ENCODE data around the gene S100A14.

The S100A14 gene

GRCh38 chr1:153616917-153617311 is 789 bp upstream of the S100A14 start:
- Mint-ChIP-seq H3K27me3 (ENCODE audit: low read depth) (no peaks in the 10 kb centered on the region), H3K9me3 (no peaks in the 10 kb centered on the region), H3K36me3 (ENCODE audit: low read depth) (no peaks in the 10 kb centered on the region), H3K27ac (peak overlapping the region; percentile 59), H3K4me3 (no peak overlapping the region), H3K4me1 (ENCODE audit: low read depth) (peaks cover 7% of the 10 kb centered on the region)
- no peak for DNase-seq (ENCODE audit: low spot score)

DNA sequence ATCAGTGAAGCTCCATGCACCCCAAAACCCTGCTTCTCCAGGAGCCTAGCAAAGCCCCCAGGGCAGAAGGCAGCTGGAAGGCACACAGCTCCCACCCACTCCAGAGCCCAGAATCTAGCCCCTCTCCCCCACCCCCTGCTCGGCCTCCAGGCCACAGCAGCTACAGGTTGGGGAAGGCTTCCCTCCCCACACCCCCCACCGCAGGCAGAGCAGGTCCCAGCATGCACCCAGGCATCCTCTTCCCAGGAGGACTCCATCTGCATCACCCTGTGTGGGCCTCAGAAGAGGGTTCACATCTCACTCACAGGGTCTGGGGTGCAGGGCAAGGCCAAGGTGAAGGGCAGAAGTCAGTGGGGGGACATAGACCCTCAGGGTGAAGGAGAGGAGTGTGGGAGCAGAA is 719 bp downstream of the S100A14 start:
- Mint-ChIP-seq H3K27ac (no peak overlapping the region), H3K9me3 (no peaks in the 10 kb centered on the region), H3K4me1 (ENCODE audit: low read depth) (peaks cover 7% of the 10 kb centered on the region), H3K36me3 (ENCODE audit: low read depth) (no peaks in the 10 kb centered on the region), H3K27me3 (ENCODE audit: low read depth) (no peaks in the 10 kb centered on the region), H3K4me3 (no peak overlapping the region)
- no peak for DNase-seq (ENCODE audit: low spot score)

DNA sequence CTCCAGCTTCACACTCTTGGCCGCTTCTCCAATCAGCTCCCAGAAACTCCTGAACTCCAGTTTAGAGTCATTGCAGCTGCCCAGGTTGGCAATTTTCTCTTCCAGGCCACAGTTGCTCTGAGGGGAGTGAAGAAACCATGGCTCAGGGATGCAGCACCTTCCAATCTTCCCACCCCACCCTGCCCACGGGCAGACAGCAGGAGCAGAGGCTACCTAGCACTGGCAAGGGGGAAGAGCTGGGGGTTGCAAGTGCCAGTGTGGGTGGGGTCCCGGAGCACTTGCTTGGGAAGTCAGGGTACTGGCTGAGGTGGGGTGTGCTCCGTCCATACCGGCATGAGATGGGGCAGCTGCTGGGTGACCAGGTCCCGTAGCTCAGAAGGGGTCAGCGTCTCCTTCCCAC is 1.2 kb downstream of the S100A14 start:
- no peaks in the 10 kb centered on the region for H3K36me3 Mint-ChIP-seq (ENCODE audit: low read depth)
- no peaks in the 10 kb centered on the region for H3K27me3 Mint-ChIP-seq (ENCODE audit: low read depth)
- H3K4me3 Mint-ChIP-seq = no peak overlapping the region
- DNase-seq (ENCODE audit: low spot score) = no peak
- H3K4me1 Mint-ChIP-seq (ENCODE audit: low read depth) = peaks cover 7% of the 10 kb centered on the region
- no peak overlapping the region for H3K27ac Mint-ChIP-seq
- H3K9me3 Mint-ChIP-seq = no peaks in the 10 kb centered on the region

- no peak for DNase-seq (ENCODE audit: low spot score)
- no peaks in the 10 kb centered on the region for H3K27me3 Mint-ChIP-seq (ENCODE audit: low read depth)
- no peaks in the 10 kb centered on the region for H3K9me3 Mint-ChIP-seq
- H3K27ac Mint-ChIP-seq = no peak overlapping the region
- no peaks in the 10 kb centered on the region for H3K36me3 Mint-ChIP-seq (ENCODE audit: low read depth)
- H3K4me1 Mint-ChIP-seq (ENCODE audit: low read depth) = peaks cover 7% of the 10 kb centered on the region
- no peak overlapping the region for H3K4me3 Mint-ChIP-seq
Measured at GRCh38 chr1:153614189-153614900, 1.8 kb downstream of the S100A14 start.

- no peak overlapping the region for H3K27ac Mint-ChIP-seq
- no peaks in the 10 kb centered on the region for H3K27me3 Mint-ChIP-seq (ENCODE audit: low read depth)
- H3K9me3 Mint-ChIP-seq = no peaks in the 10 kb centered on the region
- H3K36me3 Mint-ChIP-seq (ENCODE audit: low read depth) = no peaks in the 10 kb centered on the region
- DNase-seq (ENCODE audit: low spot score) = no peak
- no peak overlapping the region for H3K4me3 Mint-ChIP-seq
- H3K4me1 Mint-ChIP-seq (ENCODE audit: low read depth) = peaks cover 7% of the 10 kb centered on the region
Measured at GRCh38 chr1:153613406-153613805, 2.7 kb downstream of the S100A14 start.

GRCh38 chr1:153612755-153613331 is 3.3 kb downstream of the S100A14 start, which contains the start of gene S100A16:
S100A16 (minus strand) TSS chr1:153613137; CDS start chr1:153608151, 4,986 bp downstream.
- peaks cover 4% of the 10 kb centered on the region for H3K4me1 Mint-ChIP-seq (ENCODE audit: low read depth)
- H3K4me3 Mint-ChIP-seq = no peak within 1 kb of the TSS
- no peaks in the 10 kb centered on the region for H3K27me3 Mint-ChIP-seq (ENCODE audit: low read depth)
- DNase-seq (ENCODE audit: low spot score) = no peak
- H3K9me3 Mint-ChIP-seq = no peaks in the 10 kb centered on the region
- no peak within 1 kb of the TSS for H3K27ac Mint-ChIP-seq
- H3K36me3 Mint-ChIP-seq (ENCODE audit: low read depth) = no peaks in the 10 kb centered on the region

DNA sequence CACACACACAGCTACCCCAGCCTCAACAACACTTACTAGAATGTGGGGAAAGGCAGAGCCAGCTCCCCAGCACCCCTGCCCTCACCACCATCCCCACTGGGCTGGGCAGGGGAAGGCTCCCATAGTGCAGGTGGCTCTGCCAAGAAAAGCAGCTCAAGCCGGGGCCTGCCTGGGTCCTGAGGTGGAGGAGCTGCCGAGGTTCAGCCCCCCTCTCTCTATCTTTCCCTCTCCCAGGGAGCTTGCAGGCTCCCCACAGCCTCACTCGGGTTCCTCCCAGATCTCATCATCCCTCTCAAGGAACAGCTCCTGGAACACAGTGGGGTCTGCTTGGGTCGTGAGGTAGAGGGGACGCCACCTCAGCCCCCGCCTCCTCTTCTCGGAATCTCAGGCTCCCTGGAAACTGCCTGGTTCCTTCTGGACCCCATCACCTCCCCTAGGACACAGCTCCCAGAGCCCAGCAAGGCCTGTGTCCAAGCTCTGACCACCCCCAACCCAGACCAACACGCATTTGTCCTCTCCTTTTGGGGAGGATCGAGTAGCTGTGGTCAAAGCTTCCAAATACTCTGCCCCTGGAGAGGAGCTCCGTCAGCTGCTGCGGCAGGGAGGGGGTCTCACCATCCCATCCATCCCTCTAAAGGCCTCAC is 3.9 kb downstream of the S100A14 start:
- no peaks in the 10 kb centered on the region for H3K36me3 Mint-ChIP-seq (ENCODE audit: low read depth)
- no peak overlapping the region for H3K27ac Mint-ChIP-seq
- H3K4me1 Mint-ChIP-seq (ENCODE audit: low read depth) = no peaks in the 10 kb centered on the region
- H3K9me3 Mint-ChIP-seq = no peaks in the 10 kb centered on the region
- H3K4me3 Mint-ChIP-seq = no peak overlapping the region
- no peaks in the 10 kb centered on the region for H3K27me3 Mint-ChIP-seq (ENCODE audit: low read depth)
- no peak for DNase-seq (ENCODE audit: low spot score)

DNA sequence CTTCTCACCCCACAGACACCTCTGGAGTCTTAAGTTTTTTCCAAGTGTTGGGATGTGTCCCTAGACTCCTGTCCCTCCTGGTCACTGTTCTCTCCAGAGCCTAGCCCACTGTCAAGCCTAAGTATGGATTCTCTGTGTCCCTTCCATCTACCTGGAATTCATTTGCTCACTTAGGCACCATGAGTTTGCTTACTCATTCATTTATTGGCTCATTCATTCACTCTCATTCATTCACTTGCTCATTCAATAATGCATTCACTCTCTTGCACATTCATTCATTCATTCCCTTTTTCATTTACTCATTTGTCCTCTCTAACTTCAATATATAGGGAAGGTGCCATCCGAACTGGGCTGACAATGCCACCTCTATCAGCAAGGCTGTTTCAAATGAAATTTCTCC is 4.8 kb downstream of the S100A14 start:
- no peak overlapping the region for H3K27ac Mint-ChIP-seq
- no peak for DNase-seq (ENCODE audit: low spot score)
- no peaks in the 10 kb centered on the region for H3K4me1 Mint-ChIP-seq (ENCODE audit: low read depth)
- no peaks in the 10 kb centered on the region for H3K36me3 Mint-ChIP-seq (ENCODE audit: low read depth)
- H3K4me3 Mint-ChIP-seq = no peak overlapping the region
- no peaks in the 10 kb centered on the region for H3K27me3 Mint-ChIP-seq (ENCODE audit: low read depth)
- H3K9me3 Mint-ChIP-seq = no peaks in the 10 kb centered on the region

GRCh38 chr1:153610811-153611301 is 5.3 kb downstream of the S100A14 start:
- no peak for DNase-seq (ENCODE audit: low spot score)
- Mint-ChIP-seq H3K36me3 (ENCODE audit: low read depth) (no peaks in the 10 kb centered on the region), H3K27me3 (ENCODE audit: low read depth) (no peaks in the 10 kb centered on the region), H3K9me3 (no peaks in the 10 kb centered on the region), H3K27ac (no peak overlapping the region), H3K4me3 (no peak overlapping the region), H3K4me1 (ENCODE audit: low read depth) (no peaks in the 10 kb centered on the region)

- no peaks in the 10 kb centered on the region for H3K4me1 Mint-ChIP-seq (ENCODE audit: low read depth)
- no peaks in the 10 kb centered on the region for H3K36me3 Mint-ChIP-seq (ENCODE audit: low read depth)
- no peak for DNase-seq (ENCODE audit: low spot score)
- H3K9me3 Mint-ChIP-seq = no peaks in the 10 kb centered on the region
- H3K27ac Mint-ChIP-seq = no peak overlapping the region
- no peaks in the 10 kb centered on the region for H3K27me3 Mint-ChIP-seq (ENCODE audit: low read depth)
- no peak overlapping the region for H3K4me3 Mint-ChIP-seq
Measured at GRCh38 chr1:153610334-153610733, 5.8 kb downstream of the S100A14 start.

GRCh38 chr1:153609585-153609907 is 6.6 kb downstream of the S100A14 start:
- no peak overlapping the region for H3K27ac Mint-ChIP-seq
- no peaks in the 10 kb centered on the region for H3K36me3 Mint-ChIP-seq (ENCODE audit: low read depth)
- H3K9me3 Mint-ChIP-seq = no peaks in the 10 kb centered on the region
- DNase-seq (ENCODE audit: low spot score) = no peak
- H3K27me3 Mint-ChIP-seq (ENCODE audit: low read depth) = no peaks in the 10 kb centered on the region
- H3K4me1 Mint-ChIP-seq (ENCODE audit: low read depth) = no peaks in the 10 kb centered on the region
- H3K4me3 Mint-ChIP-seq = no peak overlapping the region

DNA sequence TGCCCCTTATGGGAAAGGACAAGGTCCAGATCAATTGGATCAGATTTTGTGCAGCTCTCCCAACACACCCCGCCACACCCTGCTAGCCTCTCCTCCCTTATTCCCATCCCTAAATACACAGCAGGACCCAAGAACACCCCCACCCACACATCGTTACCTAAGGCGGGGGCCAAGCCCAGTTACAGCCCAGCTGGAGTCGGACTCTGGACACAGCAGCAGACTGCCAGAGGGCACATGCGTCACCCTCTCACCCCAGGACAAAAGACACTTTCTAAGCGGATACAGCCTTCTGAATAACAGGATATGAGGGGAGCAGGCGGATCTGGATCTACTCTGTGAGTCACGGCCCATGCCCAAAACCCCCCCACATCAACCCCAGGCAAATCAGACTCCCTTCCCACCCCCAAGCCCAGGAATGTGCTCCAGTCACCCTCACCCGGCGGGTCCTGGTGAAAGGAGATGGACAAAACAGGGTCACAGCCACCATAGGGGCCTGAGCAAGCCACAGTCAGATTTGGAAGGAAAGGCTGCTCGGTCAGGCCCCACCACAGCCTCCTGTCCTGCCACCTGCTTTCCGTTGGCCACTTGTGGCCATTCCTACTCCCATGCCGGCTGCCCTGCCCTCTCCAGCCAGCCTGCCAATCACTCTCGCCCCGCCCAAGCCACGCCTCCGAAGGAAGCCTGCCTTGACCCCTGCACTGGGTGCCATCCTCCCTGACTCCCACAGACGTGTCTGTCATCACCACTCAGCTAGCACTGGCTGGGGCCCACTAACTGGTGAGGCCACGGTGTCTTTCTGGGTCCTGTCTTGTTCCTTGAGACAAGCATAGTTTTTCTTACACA is 7.2 kb downstream of the S100A14 start:
- H3K4me1 Mint-ChIP-seq (ENCODE audit: low read depth) = no peaks in the 10 kb centered on the region
- DNase-seq (ENCODE audit: low spot score) = no peak
- no peaks in the 10 kb centered on the region for H3K9me3 Mint-ChIP-seq
- H3K4me3 Mint-ChIP-seq = no peak overlapping the region
- no peak overlapping the region for H3K27ac Mint-ChIP-seq
- H3K36me3 Mint-ChIP-seq (ENCODE audit: low read depth) = no peaks in the 10 kb centered on the region
- no peaks in the 10 kb centered on the region for H3K27me3 Mint-ChIP-seq (ENCODE audit: low read depth)

DNA sequence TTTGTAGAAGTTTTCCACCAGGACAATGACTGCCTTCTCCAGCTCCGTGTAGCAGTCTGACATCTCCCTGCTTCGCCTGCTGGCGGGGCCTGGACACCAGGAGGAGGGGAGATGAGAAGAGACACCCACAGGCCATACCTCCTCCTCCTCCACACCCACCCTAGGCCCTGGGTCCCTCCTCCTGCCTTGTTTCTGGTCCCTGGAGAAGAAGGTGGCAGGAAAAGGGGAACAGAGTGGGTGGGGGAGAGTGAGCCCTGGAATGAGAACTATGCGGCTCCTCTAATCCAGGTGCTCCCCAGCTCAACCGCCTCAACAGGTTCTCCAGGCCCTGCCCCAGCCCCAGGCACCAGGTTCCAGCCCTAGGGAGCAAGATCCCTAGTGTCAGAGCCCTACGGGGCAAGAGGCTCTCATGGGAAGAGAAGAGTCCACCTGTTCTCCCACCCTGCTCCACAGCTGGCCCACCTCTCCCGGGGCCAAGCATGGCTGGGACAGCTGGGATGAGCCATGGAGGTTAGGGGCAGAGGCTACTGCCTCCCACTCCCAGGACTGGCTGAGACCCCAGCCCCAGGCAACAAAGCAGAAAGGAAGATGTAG is 7.9 kb downstream of the S100A14 start:
- Mint-ChIP-seq H3K36me3 (ENCODE audit: low read depth) (no peaks in the 10 kb centered on the region), H3K4me1 (ENCODE audit: low read depth) (no peaks in the 10 kb centered on the region), H3K4me3 (no peak overlapping the region), H3K27ac (no peak overlapping the region), H3K9me3 (no peaks in the 10 kb centered on the region), H3K27me3 (ENCODE audit: low read depth) (no peaks in the 10 kb centered on the region)
- DNase-seq (ENCODE audit: low spot score) = no peak
